H1 (cell line): ENCODE data around the gene WNK2. TPM values are rescaled to one million over a fixed set of nuclear protein-coding genes. Genes with fewer than 3 reads are reported as not detected.

Experiments used
- EGR1 ChIP-seq: IDR thresholded peaks from 2 replicates; pipeline ENCODE4 v1.6.1; 2011; ENCODE audit warnings: low read depth, low read length, borderline replicate concordance
- polyA plus RNA-seq, 7 experiments: library from polyadenylated mRNA; depleted of rRNA in 3 of 7; stranded (reverse) in 5 of 7; unstranded in 2 of 7; fragments of >200 nt in 5 of 7; fragments of 200-250 nt in 2 of 7; gene quantifications; 1 replicate in 5 of 7; 2 replicates in 1 of 7; 4 replicates in 1 of 7; pipeline versions ENCODE4 v1.2.1 to v1.2.3, GENCODE V29; 2011 to 2013; ENCODE audit warnings: missing spikeins in 2 of 7, mixed read lengths in 2 of 7
- total RNA-seq: library from RNA; stranded (reverse); fragmentation: NEBNext Ultra II Directional; extraction: Animal tissue kit (Norgen Biotek cat#: 25700); gene quantifications from 2 replicates; pipeline ENCODE4 v1.2.1, GENCODE V29; 2021
- TF ChIP-seq, protein P1 (sequence below), 3 experiments: IDR thresholded peaks; 1 replicate in 2 of 3; 2 replicates in 1 of 3; pipeline versions ENCODE4 v1.5.1 to v1.6.1; 2011; ENCODE audit warnings: low read length in 3 of 3, mild to moderate bottlenecking in 3 of 3, inconsistent platforms in 2 of 3, low read depth in 1 of 3, moderate library complexity in 1 of 3; ENCODE audit not compliant: insufficient read depth in 1 of 3; ENCODE audit errors: control extremely low read depth in 1 of 3

WNK2 gene
- total and polyA plus RNA-seq, 2 of the 8 experiments (the other 6 are each of a cell fraction or from before 2014, with no cell fraction given): 12.0 to 87.2 TPM

GRCh38 chr9:93190133-93190525, 6.2 kb downstream of the WNK2 start (continued):
- TF ChIP-seq, protein P1, sequence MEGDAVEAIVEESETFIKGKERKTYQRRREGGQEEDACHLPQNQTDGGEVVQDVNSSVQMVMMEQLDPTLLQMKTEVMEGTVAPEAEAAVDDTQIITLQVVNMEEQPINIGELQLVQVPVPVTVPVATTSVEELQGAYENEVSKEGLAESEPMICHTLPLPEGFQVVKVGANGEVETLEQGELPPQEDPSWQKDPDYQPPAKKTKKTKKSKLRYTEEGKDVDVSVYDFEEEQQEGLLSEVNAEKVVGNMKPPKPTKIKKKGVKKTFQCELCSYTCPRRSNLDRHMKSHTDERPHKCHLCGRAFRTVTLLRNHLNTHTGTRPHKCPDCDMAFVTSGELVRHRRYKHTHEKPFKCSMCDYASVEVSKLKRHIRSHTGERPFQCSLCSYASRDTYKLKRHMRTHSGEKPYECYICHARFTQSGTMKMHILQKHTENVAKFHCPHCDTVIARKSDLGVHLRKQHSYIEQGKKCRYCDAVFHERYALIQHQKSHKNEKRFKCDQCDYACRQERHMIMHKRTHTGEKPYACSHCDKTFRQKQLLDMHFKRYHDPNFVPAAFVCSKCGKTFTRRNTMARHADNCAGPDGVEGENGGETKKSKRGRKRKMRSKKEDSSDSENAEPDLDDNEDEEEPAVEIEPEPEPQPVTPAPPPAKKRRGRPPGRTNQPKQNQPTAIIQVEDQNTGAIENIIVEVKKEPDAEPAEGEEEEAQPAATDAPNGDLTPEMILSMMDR (IDR thresholded peaks at IDR 0.05; ENCODE audit: control extremely low read depth in 1 of 3, insufficient read depth in 1 of 3, low read depth in 1 of 3, low read length in 3 of 3): no peak
- no peak for TF ChIP-seq EGR1
- TF ChIP-seq, all 59 proteins: peak for 0
